Gastroesophageal sphincter (tissue), 4 donors: ENCODE data around the gene FOXF1. TPM values are rescaled to one million over a fixed set of nuclear protein-coding genes. Genes with fewer than 3 reads are reported as not detected.

Experiments used
- ATAC-seq: fragments of 150-250 bp; one replicate; pipeline ENCODE4 v1.9.1; 2016; ENCODE audit warnings: mild to moderate bottlenecking, moderate library complexity
- H3K27ac ChIP-seq, 4 donors: fragments of 200-600 bp; sonication (generic) in 3 of 4; 1 replicate in 3 of 4; 2 replicates in 1 of 4; pipeline ENCODE4 v1.5.1; 2016 to 2019
- H3K27me3 ChIP-seq: fragments of 200-600 bp; sonication (generic); one replicate; pipeline ENCODE4 v1.5.1; 2019
- H3K36me3 ChIP-seq, 2 donors: fragments of 200-600 bp; sonication (generic); one replicate each; pipeline ENCODE4 v1.5.1; 2019; ENCODE audit warnings: control low read depth in 1 of 2
- H3K4me1 ChIP-seq, 3 donors: fragments of 200-600 bp; sonication (generic); 1 replicate in 2 of 3; 2 replicates in 1 of 3; pipeline ENCODE4 v1.5.1; 2016 to 2019; ENCODE audit warnings: control low read depth in 2 of 3
- H3K4me3 ChIP-seq, 2 donors: fragments of 200-600 bp; sonication (generic); one replicate each; pipeline ENCODE4 v1.5.1; 2019; ENCODE audit warnings: mild to moderate bottlenecking in 1 of 2, moderate library complexity in 1 of 2
- H3K9me3 ChIP-seq, 3 donors: fragments of 200-600 bp; sonication (generic); one replicate each; pipeline ENCODE4 v1.5.1; 2017 to 2019; ENCODE audit warnings: control low read depth in 2 of 3
- EP300 ChIP-seq: sonication (generic); formaldehyde crosslinking; IDR thresholded peaks from one replicate; pipeline ENCODE4 v1.6.1; 2017; ENCODE audit warnings: antibody characterized with exemption, mild to moderate bottlenecking
- POLR2A ChIP-seq, 2 donors: fragments of 450-650 bp; IDR thresholded peaks; one replicate each; pipeline ENCODE4 v1.6.1; 2017; ENCODE audit warnings: antibody characterized with exemption in 2 of 2, mild to moderate bottlenecking in 2 of 2, moderate library complexity in 1 of 2
- POLR2AphosphoS5 ChIP-seq: sonication (generic); formaldehyde crosslinking; IDR thresholded peaks from one replicate; pipeline ENCODE4 v1.6.1; 2017; ENCODE audit warnings: antibody characterized with exemption
- WGBS, 2 donors: methylation state at CpG; one replicate each; pipeline ENCODE4 v1.1.5; 2018; ENCODE audit warnings: low coverage in 1 of 2; 5-methylcytosine and 5-hydroxymethylcytosine counted together
- total RNA-seq, 4 donors: library from RNA; depleted of rRNA; stranded (reverse); fragments of >200 nt; gene quantifications; one replicate each; pipeline ENCODE4 v1.1.0, GENCODE V29; 2016
- TF ChIP-seq, protein P1 (sequence below), 4 experiments: fragments of 200-600 bp in 2 of 4; fragments of 450-650 bp in 2 of 4; sonication (generic) in 1 of 4; IDR thresholded peaks; one replicate each; pipeline ENCODE4 v1.5.1; 2017 to 2019; ENCODE audit warnings: antibody characterized with exemption in 4 of 4, mild to moderate bottlenecking in 2 of 4, moderate library complexity in 2 of 4

The FOXF1 gene
- total RNA-seq, 4 donors from 2014 or later: 39.7 to 81.1 (median 59.3) TPM

DNA sequence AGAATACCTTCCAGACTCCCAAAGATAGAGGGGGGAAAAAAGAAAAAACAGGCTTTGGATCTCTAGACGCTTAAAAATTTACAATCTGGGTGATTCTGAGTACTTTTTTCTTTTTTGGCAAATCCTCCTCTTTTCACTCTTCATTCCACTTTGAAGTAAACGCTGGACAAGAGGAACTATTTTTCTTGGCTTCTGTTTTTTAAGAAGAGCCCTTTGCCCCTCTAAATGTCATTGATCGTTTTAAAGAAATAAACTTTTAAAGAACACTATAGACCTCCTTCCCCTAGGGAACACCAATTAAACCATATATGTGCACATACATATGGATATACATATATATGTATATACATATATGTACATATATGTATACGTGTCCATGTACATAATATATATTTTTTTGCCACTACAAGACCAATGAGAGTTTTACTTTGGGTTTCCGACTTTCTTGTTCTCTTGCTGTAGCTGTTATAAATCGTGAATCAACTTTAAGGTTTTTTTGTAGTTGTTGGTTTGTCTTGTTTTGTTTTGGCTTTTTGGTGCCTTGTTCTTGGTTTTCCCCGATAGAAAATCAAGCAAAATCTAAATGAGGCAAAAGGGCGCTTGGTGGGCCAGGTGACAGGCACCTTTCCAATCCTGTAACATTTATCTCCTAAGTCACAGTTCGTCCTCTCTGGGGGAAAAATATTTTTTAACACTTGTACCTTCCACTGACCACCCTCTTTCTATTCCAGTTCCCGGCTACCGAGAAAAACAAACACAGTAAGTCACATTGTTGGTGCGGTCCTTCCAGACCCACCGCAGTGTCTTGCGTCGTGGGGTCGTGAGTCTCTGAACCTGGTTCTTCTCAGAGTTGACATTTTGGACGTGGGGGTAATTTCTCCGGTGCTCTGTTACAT lies 4.4 kb downstream of the FOXF1 start:
- peak overlapping the region; percentile 70 to 99 (median 94) for H3K27ac ChIP-seq
- ATAC-seq: no peak
- peaks cover 23% of the 10 kb centered on the region for H3K27me3 ChIP-seq
- peaks cover 0 to 16% of the 10 kb centered on the region in 2 donors for H3K36me3 ChIP-seq
- peaks cover 0 to 48% (median 6%) of the 10 kb centered on the region in 3 donors for H3K4me1 ChIP-seq
- H3K4me3 ChIP-seq: peak overlapping the region; percentile 46 to 89
- H3K9me3 ChIP-seq: no peaks in the 10 kb centered on the region
- WGBS, 2 donors: 14 to 15% methylated on average over 18 of the region's 18 CpGs
- no peak for TF ChIP-seq POLR2A (IDR thresholded peaks at IDR 0.05)
- TF ChIP-seq, protein P1, sequence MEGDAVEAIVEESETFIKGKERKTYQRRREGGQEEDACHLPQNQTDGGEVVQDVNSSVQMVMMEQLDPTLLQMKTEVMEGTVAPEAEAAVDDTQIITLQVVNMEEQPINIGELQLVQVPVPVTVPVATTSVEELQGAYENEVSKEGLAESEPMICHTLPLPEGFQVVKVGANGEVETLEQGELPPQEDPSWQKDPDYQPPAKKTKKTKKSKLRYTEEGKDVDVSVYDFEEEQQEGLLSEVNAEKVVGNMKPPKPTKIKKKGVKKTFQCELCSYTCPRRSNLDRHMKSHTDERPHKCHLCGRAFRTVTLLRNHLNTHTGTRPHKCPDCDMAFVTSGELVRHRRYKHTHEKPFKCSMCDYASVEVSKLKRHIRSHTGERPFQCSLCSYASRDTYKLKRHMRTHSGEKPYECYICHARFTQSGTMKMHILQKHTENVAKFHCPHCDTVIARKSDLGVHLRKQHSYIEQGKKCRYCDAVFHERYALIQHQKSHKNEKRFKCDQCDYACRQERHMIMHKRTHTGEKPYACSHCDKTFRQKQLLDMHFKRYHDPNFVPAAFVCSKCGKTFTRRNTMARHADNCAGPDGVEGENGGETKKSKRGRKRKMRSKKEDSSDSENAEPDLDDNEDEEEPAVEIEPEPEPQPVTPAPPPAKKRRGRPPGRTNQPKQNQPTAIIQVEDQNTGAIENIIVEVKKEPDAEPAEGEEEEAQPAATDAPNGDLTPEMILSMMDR (IDR thresholded peaks at IDR 0.05): no peak
- no peak for TF ChIP-seq POLR2AphosphoS5
- no peak for TF ChIP-seq EP300

DNA sequence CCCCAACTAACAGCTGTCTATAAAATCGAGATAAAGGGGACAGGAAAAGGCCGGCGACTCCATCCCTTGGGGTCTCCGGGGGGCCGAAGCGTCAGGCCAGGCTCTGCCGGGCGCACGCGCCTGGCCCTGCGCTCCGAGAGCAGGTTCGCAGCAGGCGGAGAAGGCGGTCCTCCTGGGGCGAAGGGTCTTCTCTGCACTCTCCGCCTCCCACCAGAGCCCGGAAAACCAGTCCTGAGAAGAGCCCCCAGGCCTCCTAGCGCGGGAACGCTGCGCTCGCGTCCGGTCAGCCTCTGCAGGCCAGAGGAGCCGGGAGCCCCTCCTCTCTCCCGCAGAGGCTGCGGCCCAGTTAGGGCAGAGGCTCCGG lies 5.1 kb downstream of the FOXF1 start:
- WGBS, 2 donors: 0% methylated on average over 1 of the region's 29 CpGs; no CpG with 5 or more reads in 1 of the 2 donors
- no peak for ATAC-seq
- Histone ChIP-seq H3K27me3 (peaks cover 23% of the 10 kb centered on the region), H3K36me3 (peaks cover 0 to 16% of the 10 kb centered on the region in 2 donors), H3K4me3 (peak overlapping the region; percentile 46 to 89), H3K9me3 (no peaks in the 10 kb centered on the region), H3K27ac (peak overlapping the region; percentile 70 to 99 (median 94)), H3K4me1 (peaks cover 0 to 54% (median 11%) of the 10 kb centered on the region in 3 donors)
- TF ChIP-seq POLR2AphosphoS5 (no peak), EP300 (no peak), POLR2A (IDR thresholded peaks at IDR 0.05) (no peak)
- TF ChIP-seq, protein P1 (IDR thresholded peaks at IDR 0.05): no peak

DNA sequence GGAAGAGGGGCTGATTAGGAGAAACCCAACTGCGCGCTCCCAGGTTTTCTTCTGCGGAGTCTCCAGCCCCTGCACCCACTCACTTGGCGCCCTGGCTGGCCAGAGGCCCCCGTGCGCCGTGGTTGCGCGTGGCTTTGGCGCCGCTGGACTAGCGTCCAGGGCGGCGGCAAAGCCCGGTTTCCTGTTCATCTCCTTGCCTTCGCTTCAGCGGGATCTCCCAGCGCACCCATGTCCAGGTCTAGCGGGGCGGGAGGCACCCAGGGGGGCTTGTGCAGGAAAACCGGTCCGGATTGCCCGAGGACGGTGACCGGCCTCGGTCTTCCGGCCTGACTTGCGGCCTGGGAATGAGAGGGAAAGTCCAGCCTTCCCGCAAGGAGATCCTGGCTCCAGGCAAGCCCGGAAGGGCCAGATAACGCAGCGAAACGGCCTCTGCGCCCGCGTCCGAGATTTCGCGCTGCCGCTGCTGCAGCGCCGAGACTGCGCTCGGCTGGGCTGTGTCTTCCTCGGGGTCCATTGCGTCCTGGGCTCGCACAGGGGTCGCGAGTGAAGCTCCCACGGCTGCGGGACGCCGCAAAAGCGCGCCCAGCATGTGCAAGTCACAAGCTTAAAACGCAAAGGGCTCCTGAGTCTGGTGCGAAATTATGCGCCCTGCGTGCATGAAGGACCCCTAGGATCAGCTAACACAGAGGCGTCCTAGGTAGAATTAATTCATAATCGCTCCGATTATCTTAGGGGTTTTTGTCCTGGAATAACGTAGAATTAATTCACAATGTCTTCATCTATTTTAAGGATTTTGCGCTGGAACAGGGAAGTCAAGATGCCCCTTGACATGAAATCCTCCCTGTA lies 5.7 kb downstream of the FOXF1 start:
- no peak for ATAC-seq
- peaks cover 21% of the 10 kb centered on the region for H3K27me3 ChIP-seq
- peaks cover 0 to 16% of the 10 kb centered on the region in 2 donors for H3K36me3 ChIP-seq
- peaks cover 0 to 60% (median 13%) of the 10 kb centered on the region in 3 donors for H3K4me1 ChIP-seq
- peak overlapping the region; percentile 70 to 99 (median 94) for H3K27ac ChIP-seq
- H3K9me3 ChIP-seq: no peaks in the 10 kb centered on the region
- TF ChIP-seq EP300: no peak
- TF ChIP-seq, protein P1 (IDR thresholded peaks at IDR 0.05): peak in 1 of 4 experiments; percentile 6
- H3K4me3 ChIP-seq: peak overlapping the region; percentile 46 to 89
- 29 to 49% methylated on average over 4 to 12 of the region's 64 CpGs for WGBS, 2 donors

DNA sequence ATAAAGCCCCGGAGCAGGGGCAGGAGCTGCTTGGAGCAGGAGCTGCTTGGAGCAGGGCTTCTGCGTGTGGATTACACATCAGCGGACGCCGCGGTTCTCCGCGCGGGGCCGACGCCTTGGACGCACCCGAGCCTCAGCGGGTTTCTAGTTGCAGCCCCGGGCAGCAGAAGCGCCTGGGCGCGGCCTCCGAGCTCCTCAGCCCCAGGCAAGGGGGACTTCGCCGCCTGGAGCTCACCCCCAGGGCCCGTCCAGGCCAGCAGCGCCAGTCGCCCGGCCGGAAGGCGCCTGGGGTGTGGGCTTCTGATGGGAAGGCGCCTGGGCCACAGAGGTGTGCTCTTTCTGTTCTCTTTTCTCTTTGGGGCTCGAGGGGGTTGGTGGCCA lies 6.3 kb downstream of the FOXF1 start:
- peaks cover 0 to 62% (median 13%) of the 10 kb centered on the region in 3 donors for H3K4me1 ChIP-seq
- no peaks in the 10 kb centered on the region for H3K9me3 ChIP-seq
- peak overlapping the region; percentile 46 to 89 for H3K4me3 ChIP-seq
- peak overlapping the region; percentile 70 to 99 (median 94) for H3K27ac ChIP-seq
- peaks cover 0 to 16% of the 10 kb centered on the region in 2 donors for H3K36me3 ChIP-seq
- ATAC-seq: peak; percentile 6
- peaks cover 19% of the 10 kb centered on the region for H3K27me3 ChIP-seq
- TF ChIP-seq, protein P1 (IDR thresholded peaks at IDR 0.05): no peak
- TF ChIP-seq EP300: no peak
- no peak for TF ChIP-seq POLR2AphosphoS5
- TF ChIP-seq POLR2A (IDR thresholded peaks at IDR 0.05): peak in 1 of 2 donors; percentile 23
- 8% methylated on average over 2 of the region's 29 CpGs; no CpG with 5 or more reads in 1 of the 2 donors for WGBS, 2 donors
